Nucleus accumbens (tissue), 56 donors: Measurements from ENCODE around the gene ACBD5.

Source experiments
- DNase-seq, 56 donors: peaks; one replicate each; lab custom pipeline; 2025; lab: John Stamatoyannopoulos, UW

Gene ACBD5

DNA sequence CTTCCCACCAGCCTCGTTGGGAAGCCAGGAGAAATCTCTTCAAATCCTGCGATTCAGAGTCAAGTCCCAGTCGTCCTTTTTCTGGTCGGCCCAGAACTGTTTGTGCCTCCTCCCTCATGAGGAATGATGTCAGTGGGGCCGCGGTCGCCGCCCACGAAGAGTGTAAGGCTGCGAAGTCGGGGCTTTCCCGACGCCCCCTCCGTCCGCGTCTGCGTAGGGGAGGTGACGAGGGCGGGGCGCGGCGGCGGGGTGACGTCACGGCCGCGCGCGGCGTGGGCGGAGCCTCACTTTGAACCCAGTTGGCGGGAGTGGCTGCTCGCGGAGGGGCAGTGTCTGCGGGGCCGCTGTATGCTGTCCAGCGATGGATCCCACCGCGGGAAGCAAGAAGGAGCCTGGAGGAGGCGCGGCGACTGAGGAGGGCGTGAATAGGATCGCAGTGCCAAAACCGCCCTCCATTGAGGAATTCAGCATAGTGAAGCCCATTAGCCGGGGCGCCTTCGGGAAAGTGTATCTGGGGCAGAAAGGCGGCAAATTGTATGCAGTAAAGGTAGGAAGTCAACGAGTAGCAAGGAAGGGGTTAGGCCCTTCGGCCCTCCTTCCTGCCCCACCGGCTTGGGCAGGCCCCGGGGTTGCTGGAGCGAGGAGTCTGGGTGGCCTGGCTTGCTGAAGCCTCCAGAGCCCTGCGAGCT is 85.4 kb downstream of the ACBD5 start, which contains the start of gene MASTL:
Gene MASTL (plus strand): TSS at position 287 of the 689 bp plus-strand sequence. CDS start 75 bp downstream, at position 362.
- DNase-seq, result peak; percentile 36 to 94 (median 86)

DNA sequence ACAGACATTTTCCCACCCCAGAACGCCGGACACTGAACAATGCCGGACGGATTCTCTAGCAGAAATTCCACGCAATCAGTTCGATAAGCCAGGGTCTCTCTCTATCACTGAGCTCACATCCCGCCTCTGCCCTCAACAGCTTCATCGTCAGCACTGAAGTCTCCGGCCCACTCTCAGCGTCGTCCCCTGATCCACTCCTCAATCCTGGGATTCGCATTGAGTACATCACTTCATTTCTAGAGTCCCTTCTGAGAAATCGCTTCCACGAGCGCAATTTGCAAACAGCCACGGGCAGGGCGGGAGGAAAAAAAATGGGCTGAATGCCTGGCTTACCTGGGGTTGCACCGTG is 86.8 kb downstream of the ACBD5 start:
- peak in 13 of 56 donors; percentile 12 to 77 (median 47) for DNase-seq

DNA sequence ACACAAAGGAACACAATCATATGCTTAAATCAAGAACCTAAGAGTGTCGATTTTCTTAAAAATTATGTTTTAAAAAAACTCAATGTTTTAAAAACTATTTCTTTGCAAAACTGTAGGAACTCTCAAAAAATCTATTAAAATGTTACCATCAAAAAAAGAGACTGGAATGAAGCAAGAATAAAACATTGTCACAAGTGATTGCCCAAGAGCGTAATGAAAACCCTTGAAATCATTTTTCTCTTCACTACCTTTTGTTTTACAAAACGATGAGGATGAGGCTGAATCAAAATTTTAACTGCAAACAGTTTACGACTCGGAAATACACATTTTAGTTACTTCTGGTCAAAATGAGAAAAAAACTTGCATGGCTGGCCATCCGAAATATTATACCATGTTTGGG is 87.3 kb downstream of the ACBD5 start:
- no peak for DNase-seq

DNA sequence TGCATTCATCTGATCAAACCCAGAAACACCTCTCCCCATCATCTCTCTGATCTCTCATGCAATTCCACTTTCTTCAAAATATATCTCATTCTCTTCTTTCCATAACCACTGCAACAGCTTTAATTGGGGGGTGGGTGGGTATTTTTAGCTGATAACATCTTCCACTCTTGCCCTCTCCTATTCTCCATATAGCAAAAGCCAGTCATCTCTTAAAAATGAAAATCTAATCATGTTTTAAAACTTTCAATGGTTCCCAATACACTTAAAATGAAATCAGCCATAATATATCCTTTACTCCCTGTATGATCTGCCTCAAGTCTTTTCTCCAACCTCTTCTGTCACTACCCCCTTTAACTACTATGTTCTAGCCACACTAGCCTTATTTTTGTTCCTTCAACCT is 87.9 kb downstream of the ACBD5 start:
- no peak for DNase-seq

DNA sequence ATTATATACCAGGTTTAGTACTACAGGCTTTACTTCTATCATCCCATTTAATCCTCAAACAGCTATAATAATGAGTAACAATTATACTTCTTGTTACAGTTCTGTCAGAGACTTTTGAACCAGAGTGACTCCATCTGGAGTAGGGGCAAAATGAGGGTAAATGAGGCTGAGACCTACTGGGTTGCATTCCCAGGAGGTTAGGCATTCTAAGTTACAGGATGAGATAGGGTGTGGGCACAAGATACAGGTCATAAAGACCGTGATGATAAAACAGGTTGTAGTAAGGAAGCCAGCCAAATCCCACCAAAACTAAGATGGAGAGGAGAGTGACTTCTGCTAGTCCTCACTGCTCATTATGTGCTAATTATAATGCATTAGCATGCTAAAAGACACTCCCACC is 90.3 kb downstream of the ACBD5 start:
- no peak for DNase-seq

DNA sequence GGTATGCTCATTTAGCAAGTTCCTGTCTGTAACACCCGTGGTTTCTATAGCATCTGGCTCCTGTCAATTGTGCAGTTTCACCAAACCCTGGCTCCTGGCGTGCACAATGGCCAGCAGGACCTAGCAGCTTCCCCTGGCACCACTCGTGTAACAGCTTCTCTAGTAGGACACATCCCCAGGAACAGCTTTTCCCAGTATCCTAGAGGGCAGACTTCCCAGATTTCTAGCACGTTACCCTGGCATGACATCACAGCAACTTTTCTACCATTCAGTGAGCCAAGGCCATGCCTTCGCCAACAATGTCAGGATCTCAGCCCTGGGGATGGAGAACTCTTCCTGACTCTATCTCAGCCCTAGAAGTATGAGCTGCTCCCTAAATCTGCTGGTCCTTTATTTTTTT is 92.9 kb downstream of the ACBD5 start:
- no peak for DNase-seq

DNA sequence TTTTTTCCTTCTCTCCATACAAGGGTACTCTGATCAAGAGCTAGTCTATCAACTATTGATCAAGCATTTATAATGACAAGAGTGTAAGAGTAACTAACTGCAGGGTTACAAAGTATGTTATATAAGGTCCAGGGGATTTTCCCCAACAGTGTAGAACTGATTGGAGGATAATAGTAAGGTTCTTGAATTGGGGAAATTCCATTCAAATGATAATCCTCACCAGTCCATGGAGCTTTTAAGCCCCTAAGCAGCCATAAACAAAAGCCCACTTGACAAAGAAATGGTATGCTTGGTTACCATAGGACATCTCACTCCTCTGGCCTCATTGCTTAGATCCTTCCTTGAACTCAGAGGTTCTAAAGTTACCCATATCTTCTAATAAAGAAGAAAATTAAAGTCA is 94.7 kb downstream of the ACBD5 start:
- DNase-seq, result no peak
